Measurements from ENCODE around the gene KRT28.

Gene KRT28

GRCh38 chr17:40799859-40800258, at the start of gene KRT28:
TSS of gene KRT28 (minus strand) at chr17:40799959. CDS start at chr17:40799893, 66 bp downstream.
- no peak within 1 kb of the TSS for H3K4me3 ChIP-seq (ENCODE audit: low read depth, low read length)
- H3K27me3 ChIP-seq (ENCODE audit: control insufficient read depth, insufficient read depth, low read length): peaks cover 36% of the 10 kb centered on the region
- H3K4me1 ChIP-seq (ENCODE audit: control insufficient read depth, insufficient read depth, low read length): no peaks in the 10 kb centered on the region
- H3K36me3 ChIP-seq (ENCODE audit: control insufficient read depth, insufficient read depth, low read length): no peaks in the 10 kb centered on the region
- no peaks in the 10 kb centered on the region for H3K9me3 ChIP-seq (ENCODE audit: control insufficient read depth, insufficient read depth, low read depth, low read length)
- no peak within 1 kb of the TSS for H3K27ac ChIP-seq (ENCODE audit: low read depth, low read length)
- no peak within 1 kb of the TSS for H3K9ac ChIP-seq (ENCODE audit: low read length)

DNA sequence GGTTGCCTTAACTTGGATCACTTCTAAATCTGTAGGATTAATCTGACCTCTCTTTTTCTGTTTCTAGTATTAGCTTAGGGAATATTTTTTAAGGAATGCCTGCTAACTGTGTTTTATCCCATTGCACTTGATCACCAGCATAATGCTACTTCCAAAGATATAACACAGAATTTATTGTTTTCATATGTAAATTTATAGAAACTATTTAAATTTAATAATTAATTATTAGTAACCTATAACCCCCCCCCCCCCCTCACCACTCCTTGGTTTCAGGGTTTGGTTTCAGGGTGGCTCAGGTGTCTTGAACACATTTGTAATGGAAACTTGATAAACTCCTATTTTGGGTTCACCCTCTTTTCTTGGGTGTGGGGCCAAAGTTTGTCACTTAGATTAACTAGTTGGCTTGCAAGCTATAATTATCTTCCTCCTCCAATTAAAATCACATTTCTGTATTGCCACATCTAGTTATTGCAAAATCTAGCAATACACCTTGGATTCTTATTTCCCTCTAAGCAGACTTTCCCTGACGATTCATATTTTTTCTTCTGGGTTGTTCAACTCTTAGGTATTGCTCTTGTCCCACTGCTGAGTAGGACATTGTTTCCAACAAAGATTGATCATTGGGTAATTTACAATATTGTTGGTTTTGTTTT, 49.0 kb upstream of the KRT28 start:
- H3K36me3 ChIP-seq (ENCODE audit: control insufficient read depth, insufficient read depth, low read length): no peaks in the 10 kb centered on the region

DNA sequence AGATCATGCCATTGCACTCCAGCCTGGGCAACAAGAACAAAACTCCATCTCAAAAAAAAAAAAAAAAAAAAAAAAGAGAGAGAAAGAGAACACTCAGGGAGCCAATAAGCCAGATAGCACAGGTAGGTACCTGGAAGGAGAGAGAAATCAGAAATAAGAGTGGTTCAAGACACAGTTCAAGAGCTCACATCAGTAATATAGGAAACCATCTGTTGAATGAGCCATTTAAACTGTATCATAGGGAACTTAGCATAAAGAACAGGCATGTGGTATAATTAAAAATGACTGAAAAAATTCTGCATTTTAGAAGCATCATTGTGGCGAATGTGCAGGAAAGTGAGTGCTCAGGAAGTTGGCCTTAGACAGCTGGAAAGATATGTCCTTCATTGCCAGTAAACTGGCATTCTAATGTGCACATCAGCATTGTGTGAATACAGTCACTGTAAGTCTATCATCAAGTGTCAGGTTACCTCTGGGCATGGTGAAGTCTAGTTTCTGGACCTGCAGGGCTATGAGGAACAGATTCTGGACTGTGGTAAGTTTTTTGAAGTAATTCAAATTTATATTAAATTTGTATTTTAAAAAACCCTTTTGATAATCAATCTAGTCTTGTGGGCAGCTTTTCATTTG, 46.9 kb upstream of the KRT28 start:
- Histone ChIP-seq H3K9ac (ENCODE audit: low read length) (no peak overlapping the region), H3K36me3 (ENCODE audit: control insufficient read depth, insufficient read depth, low read length) (no peaks in the 10 kb centered on the region), H3K27ac (ENCODE audit: low read depth, low read length) (no peak overlapping the region), H3K4me1 (ENCODE audit: control insufficient read depth, insufficient read depth, low read length) (no peaks in the 10 kb centered on the region), H3K27me3 (ENCODE audit: control insufficient read depth, insufficient read depth, low read length) (peaks cover 43% of the 10 kb centered on the region), H3K9me3 (ENCODE audit: control insufficient read depth, insufficient read depth, low read depth, low read length) (no peaks in the 10 kb centered on the region), H3K4me3 (ENCODE audit: low read depth, low read length) (no peak overlapping the region)

More for the DNA sequence above, 49.0 kb upstream of the KRT28 start:
- H3K9ac ChIP-seq (ENCODE audit: low read length): no peak overlapping the region
- H3K27ac ChIP-seq (ENCODE audit: low read depth, low read length): no peak overlapping the region
- H3K27me3 ChIP-seq (ENCODE audit: control insufficient read depth, insufficient read depth, low read length): peaks cover 26% of the 10 kb centered on the region
- H3K9me3 ChIP-seq (ENCODE audit: control insufficient read depth, insufficient read depth, low read depth, low read length): no peaks in the 10 kb centered on the region
- no peak overlapping the region for H3K4me3 ChIP-seq (ENCODE audit: low read depth, low read length)
- peaks cover 13% of the 10 kb centered on the region for H3K4me1 ChIP-seq (ENCODE audit: control insufficient read depth, insufficient read depth, low read length)

DNA sequence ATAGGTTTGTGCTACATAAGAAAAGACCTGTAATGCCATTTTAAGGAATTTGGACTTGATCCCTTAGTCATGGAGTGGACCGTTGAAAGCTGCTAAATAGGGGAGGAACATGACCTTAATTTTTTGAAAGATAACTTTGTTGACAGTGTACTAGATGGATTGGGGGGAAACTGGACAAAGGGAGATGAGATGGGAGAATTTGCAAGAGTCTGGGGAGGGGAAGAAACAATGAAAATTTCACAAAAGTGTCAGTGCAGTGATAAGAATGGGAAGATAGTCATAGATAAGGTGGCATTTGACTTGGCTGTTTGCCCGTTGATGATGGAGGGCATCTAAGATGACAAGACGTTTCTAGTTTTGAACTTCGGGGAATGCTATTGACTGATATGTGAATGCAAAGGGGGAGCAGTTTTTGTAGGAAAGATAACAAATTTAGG, 44.9 kb upstream of the KRT28 start:
- Histone ChIP-seq H3K27me3 (ENCODE audit: control insufficient read depth, insufficient read depth, low read length) (peaks cover 60% of the 10 kb centered on the region), H3K4me3 (ENCODE audit: low read depth, low read length) (no peak overlapping the region), H3K27ac (ENCODE audit: low read depth, low read length) (no peak overlapping the region), H3K9ac (ENCODE audit: low read length) (no peak overlapping the region), H3K9me3 (ENCODE audit: control insufficient read depth, insufficient read depth, low read depth, low read length) (no peaks in the 10 kb centered on the region), H3K4me1 (ENCODE audit: control insufficient read depth, insufficient read depth, low read length) (no peaks in the 10 kb centered on the region), H3K36me3 (ENCODE audit: control insufficient read depth, insufficient read depth, low read length) (no peaks in the 10 kb centered on the region)

DNA sequence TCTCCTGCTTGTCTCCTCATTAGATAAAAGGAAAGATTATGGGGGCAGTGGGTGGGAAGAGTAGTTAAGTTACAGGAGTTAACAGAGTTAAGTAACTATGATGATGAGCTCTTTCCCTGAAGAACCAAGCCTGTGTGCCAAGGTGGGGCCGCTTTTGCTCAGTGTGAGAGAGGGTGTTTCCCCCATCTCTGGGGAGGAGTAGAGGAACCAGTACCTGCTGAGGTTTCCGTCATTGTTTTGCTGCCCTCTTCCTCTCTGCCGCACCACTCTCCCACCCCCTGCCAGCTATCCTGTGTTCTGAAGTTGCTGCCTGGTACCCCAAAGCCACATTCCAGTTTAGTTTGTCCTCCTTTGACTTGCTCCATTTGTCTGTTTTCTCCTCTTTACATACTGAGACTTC, 43.5 kb upstream of the KRT28 start:
- no peaks in the 10 kb centered on the region for H3K36me3 ChIP-seq (ENCODE audit: control insufficient read depth, insufficient read depth, low read length)
- no peak overlapping the region for H3K9ac ChIP-seq (ENCODE audit: low read length)
- no peaks in the 10 kb centered on the region for H3K9me3 ChIP-seq (ENCODE audit: control insufficient read depth, insufficient read depth, low read depth, low read length)
- no peak overlapping the region for H3K27ac ChIP-seq (ENCODE audit: low read depth, low read length)
- no peaks in the 10 kb centered on the region for H3K4me1 ChIP-seq (ENCODE audit: control insufficient read depth, insufficient read depth, low read length)
- H3K4me3 ChIP-seq (ENCODE audit: low read depth, low read length): no peak overlapping the region
- H3K27me3 ChIP-seq (ENCODE audit: control insufficient read depth, insufficient read depth, low read length): peaks cover 72% of the 10 kb centered on the region

DNA sequence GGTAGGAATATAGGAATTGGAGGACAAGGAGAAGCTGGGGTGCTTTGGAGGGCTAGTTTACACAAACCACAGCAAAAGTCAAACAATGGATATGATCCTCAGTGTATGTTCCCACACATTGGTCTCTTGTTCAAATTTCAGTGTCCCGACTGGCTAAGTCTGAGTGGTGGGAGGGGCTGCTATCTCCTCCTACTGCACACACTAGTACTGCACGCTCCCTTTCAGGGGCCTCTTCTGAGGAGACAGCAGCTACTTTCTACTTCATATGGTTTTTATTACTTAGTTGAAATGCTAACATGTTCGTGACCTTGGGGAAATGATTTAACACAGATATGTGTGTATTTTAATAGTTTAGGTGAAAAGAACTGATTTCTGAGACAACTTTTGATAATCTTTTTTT, 41.5 kb upstream of the KRT28 start:
- H3K27me3 ChIP-seq (ENCODE audit: control insufficient read depth, insufficient read depth, low read length): peaks cover 87% of the 10 kb centered on the region
- no peaks in the 10 kb centered on the region for H3K4me1 ChIP-seq (ENCODE audit: control insufficient read depth, insufficient read depth, low read length)
- no peaks in the 10 kb centered on the region for H3K9me3 ChIP-seq (ENCODE audit: control insufficient read depth, insufficient read depth, low read depth, low read length)
- H3K27ac ChIP-seq (ENCODE audit: low read depth, low read length): no peak overlapping the region
- H3K9ac ChIP-seq (ENCODE audit: low read length): no peak overlapping the region
- no peaks in the 10 kb centered on the region for H3K36me3 ChIP-seq (ENCODE audit: control insufficient read depth, insufficient read depth, low read length)
- no peak overlapping the region for H3K4me3 ChIP-seq (ENCODE audit: low read depth, low read length)

DNA sequence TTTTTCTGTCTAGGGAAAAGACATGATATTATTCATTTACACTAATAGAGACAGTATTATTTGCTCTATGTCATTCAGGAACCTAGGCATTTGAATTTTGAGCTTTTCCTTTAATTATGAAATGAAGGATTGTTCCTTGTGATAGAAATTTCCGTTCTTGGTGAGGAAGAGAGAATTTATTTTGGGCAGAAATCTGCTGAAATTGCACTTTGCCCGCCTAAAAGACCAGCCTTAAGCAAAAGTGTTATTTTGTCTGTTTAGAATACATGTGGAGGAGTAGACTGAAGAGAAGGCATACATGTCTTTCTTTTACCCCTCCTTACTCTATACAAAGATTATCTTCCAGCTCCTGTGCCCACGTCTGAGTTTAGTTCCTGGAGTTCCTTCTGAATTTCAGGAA, 39.4 kb upstream of the KRT28 start:
- H3K9ac ChIP-seq (ENCODE audit: low read length): no peak overlapping the region
- H3K27me3 ChIP-seq (ENCODE audit: control insufficient read depth, insufficient read depth, low read length): peaks cover 88% of the 10 kb centered on the region
- H3K36me3 ChIP-seq (ENCODE audit: control insufficient read depth, insufficient read depth, low read length): no peaks in the 10 kb centered on the region
- H3K27ac ChIP-seq (ENCODE audit: low read depth, low read length): no peak overlapping the region
- no peaks in the 10 kb centered on the region for H3K4me1 ChIP-seq (ENCODE audit: control insufficient read depth, insufficient read depth, low read length)
- no peak overlapping the region for H3K4me3 ChIP-seq (ENCODE audit: low read depth, low read length)
- no peaks in the 10 kb centered on the region for H3K9me3 ChIP-seq (ENCODE audit: control insufficient read depth, insufficient read depth, low read depth, low read length)

GRCh38 chr17:40836020-40836419, 36.3 kb upstream of the KRT28 start:
- Histone ChIP-seq H3K9ac (ENCODE audit: low read length) (no peak overlapping the region), H3K27me3 (ENCODE audit: control insufficient read depth, insufficient read depth, low read length) (peaks cover 97% of the 10 kb centered on the region), H3K27ac (ENCODE audit: low read depth, low read length) (no peak overlapping the region), H3K9me3 (ENCODE audit: control insufficient read depth, insufficient read depth, low read depth, low read length) (no peaks in the 10 kb centered on the region), H3K4me1 (ENCODE audit: control insufficient read depth, insufficient read depth, low read length) (no peaks in the 10 kb centered on the region), H3K4me3 (ENCODE audit: low read depth, low read length) (no peak overlapping the region), H3K36me3 (ENCODE audit: control insufficient read depth, insufficient read depth, low read length) (no peaks in the 10 kb centered on the region)

DNA sequence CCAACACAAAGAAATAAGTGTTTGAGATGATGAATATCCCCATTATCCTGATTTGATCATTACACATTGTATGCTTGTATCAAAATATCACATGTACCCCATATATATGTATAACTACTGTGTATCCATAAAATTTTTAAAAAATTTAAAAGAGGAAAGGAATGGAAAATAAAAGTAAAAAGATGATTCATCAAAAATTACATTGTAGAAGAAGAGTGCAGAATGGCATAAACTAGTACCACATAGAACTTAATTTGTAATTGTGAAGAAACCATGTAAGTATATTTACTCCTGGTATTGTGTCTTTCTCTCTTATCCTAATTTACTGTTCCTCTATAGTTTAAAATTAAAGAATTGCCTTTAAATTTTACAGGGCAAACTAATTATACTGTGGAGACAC, 34.1 kb upstream of the KRT28 start:
- no peak overlapping the region for H3K27ac ChIP-seq (ENCODE audit: low read depth, low read length)
- H3K4me3 ChIP-seq (ENCODE audit: low read depth, low read length): no peak overlapping the region
- no peaks in the 10 kb centered on the region for H3K4me1 ChIP-seq (ENCODE audit: control insufficient read depth, insufficient read depth, low read length)
- no peaks in the 10 kb centered on the region for H3K9me3 ChIP-seq (ENCODE audit: control insufficient read depth, insufficient read depth, low read depth, low read length)
- no peak overlapping the region for H3K9ac ChIP-seq (ENCODE audit: low read length)
- H3K36me3 ChIP-seq (ENCODE audit: control insufficient read depth, insufficient read depth, low read length): no peaks in the 10 kb centered on the region
- peaks cover 94% of the 10 kb centered on the region for H3K27me3 ChIP-seq (ENCODE audit: control insufficient read depth, insufficient read depth, low read length)

- Histone ChIP-seq H3K4me3 (ENCODE audit: low read depth, low read length) (no peak overlapping the region), H3K27ac (ENCODE audit: low read depth, low read length) (no peak overlapping the region), H3K36me3 (ENCODE audit: control insufficient read depth, insufficient read depth, low read length) (no peaks in the 10 kb centered on the region), H3K9me3 (ENCODE audit: control insufficient read depth, insufficient read depth, low read depth, low read length) (no peaks in the 10 kb centered on the region), H3K9ac (ENCODE audit: low read length) (no peak overlapping the region), H3K4me1 (ENCODE audit: control insufficient read depth, insufficient read depth, low read length) (no peaks in the 10 kb centered on the region), H3K27me3 (ENCODE audit: control insufficient read depth, insufficient read depth, low read length) (peaks cover 92% of the 10 kb centered on the region)
These were observed 33.1 kb upstream of the KRT28 start for GRCh38 chr17:40832840-40833239.

GRCh38 chr17:40830085-40830776, 30.5 kb upstream of the KRT28 start:
- Histone ChIP-seq H3K36me3 (ENCODE audit: control insufficient read depth, insufficient read depth, low read length) (no peaks in the 10 kb centered on the region), H3K4me3 (ENCODE audit: low read depth, low read length) (no peak overlapping the region), H3K27me3 (ENCODE audit: control insufficient read depth, insufficient read depth, low read length) (peaks cover 95% of the 10 kb centered on the region), H3K4me1 (ENCODE audit: control insufficient read depth, insufficient read depth, low read length) (no peaks in the 10 kb centered on the region), H3K27ac (ENCODE audit: low read depth, low read length) (no peak overlapping the region), H3K9ac (ENCODE audit: low read length) (no peak overlapping the region), H3K9me3 (ENCODE audit: control insufficient read depth, insufficient read depth, low read depth, low read length) (no peaks in the 10 kb centered on the region)

Measured in HUES6 (cell line).